Measurements from ENCODE around the gene CENPN. TPM values are rescaled to one million over a fixed set of nuclear protein-coding genes. Genes with fewer than 3 reads are reported as not detected.

The CENPN gene
- total RNA-seq, 6 experiments from 2014 or later, result 32.3 to 52.3 (median 50.8) TPM

- Mint-ChIP-seq H3K9me3 (no peaks in the 10 kb centered on the region), H3K27me3 (ENCODE audit: insufficient read depth) (no peaks in the 10 kb centered on the region; the same call in 1 of the 2 replicates), H3K36me3 (ENCODE audit: low read depth) (peaks cover 23% of the 10 kb centered on the region; the same call in 1 of the 2 replicates), H3K4me1 (ENCODE audit: low read depth) (no peaks in the 10 kb centered on the region), H3K27ac (no peak overlapping the region), H3K4me3 (no peak overlapping the region)
- TF ChIP-seq, protein P1, sequence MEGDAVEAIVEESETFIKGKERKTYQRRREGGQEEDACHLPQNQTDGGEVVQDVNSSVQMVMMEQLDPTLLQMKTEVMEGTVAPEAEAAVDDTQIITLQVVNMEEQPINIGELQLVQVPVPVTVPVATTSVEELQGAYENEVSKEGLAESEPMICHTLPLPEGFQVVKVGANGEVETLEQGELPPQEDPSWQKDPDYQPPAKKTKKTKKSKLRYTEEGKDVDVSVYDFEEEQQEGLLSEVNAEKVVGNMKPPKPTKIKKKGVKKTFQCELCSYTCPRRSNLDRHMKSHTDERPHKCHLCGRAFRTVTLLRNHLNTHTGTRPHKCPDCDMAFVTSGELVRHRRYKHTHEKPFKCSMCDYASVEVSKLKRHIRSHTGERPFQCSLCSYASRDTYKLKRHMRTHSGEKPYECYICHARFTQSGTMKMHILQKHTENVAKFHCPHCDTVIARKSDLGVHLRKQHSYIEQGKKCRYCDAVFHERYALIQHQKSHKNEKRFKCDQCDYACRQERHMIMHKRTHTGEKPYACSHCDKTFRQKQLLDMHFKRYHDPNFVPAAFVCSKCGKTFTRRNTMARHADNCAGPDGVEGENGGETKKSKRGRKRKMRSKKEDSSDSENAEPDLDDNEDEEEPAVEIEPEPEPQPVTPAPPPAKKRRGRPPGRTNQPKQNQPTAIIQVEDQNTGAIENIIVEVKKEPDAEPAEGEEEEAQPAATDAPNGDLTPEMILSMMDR (IDR thresholded peaks at IDR 0.05), result no peak
- no peak for DNase-seq
These were observed 23.1 kb downstream of the CENPN start for GRCh38 chr16:81029930-81030604.

- peak; percentile 60 for DNase-seq
- H3K27me3 Mint-ChIP-seq (ENCODE audit: insufficient read depth), result peaks cover 1% of the 10 kb centered on the region
- no peaks in the 10 kb centered on the region for H3K9me3 Mint-ChIP-seq
- peaks cover 6% of the 10 kb centered on the region; the same call in 1 of the 2 replicates for H3K36me3 Mint-ChIP-seq (ENCODE audit: low read depth)
- peaks cover 17% of the 10 kb centered on the region for H3K4me1 Mint-ChIP-seq (ENCODE audit: low read depth)
- TF ChIP-seq, protein P1 (IDR thresholded peaks at IDR 0.05), result peak; percentile 95
- peak within 1 kb of the TSS; percentile 94 for H3K4me3 Mint-ChIP-seq
- H3K27ac Mint-ChIP-seq, result peak within 1 kb of the TSS; percentile 73
These were observed 28.5 kb downstream of the CENPN start, which contains the start of gene ATMIN for GRCh38 chr16:81035398-81035974. TSS of gene ATMIN (plus strand) at chr16:81035842. CDS start at chr16:81035871, 29 bp downstream.

DNA sequence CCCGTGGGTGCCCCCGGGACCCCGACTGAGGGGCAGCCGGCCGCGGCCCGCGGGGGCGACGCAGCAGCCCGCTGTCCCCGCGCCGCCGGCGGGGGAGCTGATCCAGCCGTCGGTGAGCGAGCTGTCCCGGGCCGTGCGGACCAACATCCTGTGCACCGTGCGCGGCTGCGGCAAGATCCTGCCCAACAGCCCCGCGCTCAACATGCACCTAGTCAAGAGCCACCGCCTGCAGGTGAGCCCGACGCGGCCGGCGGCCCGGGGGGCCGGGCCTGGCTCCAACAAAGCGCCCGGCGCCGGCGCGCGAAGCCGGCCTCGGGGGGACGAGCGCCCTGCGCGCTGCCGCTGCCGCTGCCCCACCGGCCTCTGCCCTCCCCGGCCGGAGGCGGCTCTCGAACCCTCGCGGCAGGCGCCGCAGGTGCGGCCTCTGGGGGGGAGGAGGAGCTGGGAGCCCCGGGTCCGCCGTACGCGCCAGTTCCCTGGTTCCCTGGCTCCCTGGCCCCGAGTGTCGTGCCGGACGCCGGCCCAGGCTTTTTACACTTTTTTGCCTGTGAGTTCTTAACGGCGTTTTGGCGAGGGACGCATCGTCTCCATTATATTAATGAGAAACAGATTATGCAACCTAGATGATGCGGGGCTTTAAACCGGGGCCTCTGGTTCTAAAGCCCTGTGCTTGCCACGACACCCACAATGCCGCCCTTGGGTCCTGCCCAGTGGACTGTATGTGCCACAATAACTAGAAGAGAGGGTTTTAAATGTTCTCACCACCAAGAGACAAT lies 29.1 kb downstream of the CENPN start:
- no peaks in the 10 kb centered on the region for H3K9me3 Mint-ChIP-seq
- TF ChIP-seq, protein P1 (IDR thresholded peaks at IDR 0.05), result no peak
- H3K4me3 Mint-ChIP-seq, result peak overlapping the region; percentile 94
- peaks cover 17% of the 10 kb centered on the region for H3K4me1 Mint-ChIP-seq (ENCODE audit: low read depth)
- peaks cover 2% of the 10 kb centered on the region for H3K27me3 Mint-ChIP-seq (ENCODE audit: insufficient read depth)
- peak; percentile 2 for DNase-seq
- peak overlapping the region; percentile 73 for H3K27ac Mint-ChIP-seq
- peaks cover 12% of the 10 kb centered on the region; the same call in 1 of the 2 replicates for H3K36me3 Mint-ChIP-seq (ENCODE audit: low read depth)

DNA sequence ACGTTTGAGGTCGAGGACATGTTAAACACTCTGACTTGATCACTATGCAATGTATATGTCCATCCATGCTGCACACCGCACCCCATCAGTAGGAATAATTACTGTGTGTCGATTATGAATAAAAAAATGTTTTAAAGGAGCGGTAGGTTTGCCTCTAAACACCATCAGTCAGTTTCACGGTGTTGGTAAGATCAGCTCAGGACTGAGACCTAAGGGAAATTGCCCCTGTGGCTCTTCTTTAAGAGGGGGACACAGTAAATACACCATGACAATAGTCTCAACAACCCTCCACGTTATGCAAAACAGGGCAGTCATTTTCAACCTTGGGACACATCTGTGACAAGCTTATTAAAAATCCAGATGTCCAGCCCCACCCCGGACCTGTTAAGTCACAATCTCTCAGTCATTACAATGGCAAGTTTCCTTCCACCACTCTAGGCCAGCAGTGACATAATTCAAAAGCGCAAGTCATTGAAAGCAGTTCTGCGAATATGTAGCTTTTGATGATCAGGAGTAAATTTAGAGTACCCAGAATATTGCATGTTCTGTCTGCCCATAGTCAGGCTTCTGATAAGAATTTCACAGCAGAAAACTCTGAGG lies 29.8 kb downstream of the CENPN start:
- Mint-ChIP-seq H3K27me3 (ENCODE audit: insufficient read depth) (peaks cover 2% of the 10 kb centered on the region), H3K4me1 (ENCODE audit: low read depth) (peaks cover 17% of the 10 kb centered on the region), H3K4me3 (peak overlapping the region; percentile 94), H3K36me3 (ENCODE audit: low read depth) (peaks cover 17% of the 10 kb centered on the region; the same call in 1 of the 2 replicates), H3K27ac (peak overlapping the region; percentile 73), H3K9me3 (no peaks in the 10 kb centered on the region)
- TF ChIP-seq, protein P1 (IDR thresholded peaks at IDR 0.05), result no peak
- DNase-seq, result no peak

GRCh38 chr16:81040131-81040530 lies 33.1 kb downstream of the CENPN start:
- Mint-ChIP-seq H3K4me1 (ENCODE audit: low read depth) (peaks cover 17% of the 10 kb centered on the region), H3K27ac (no peak overlapping the region), H3K36me3 (ENCODE audit: low read depth) (peaks cover 42% of the 10 kb centered on the region), H3K27me3 (ENCODE audit: insufficient read depth) (peaks cover 2% of the 10 kb centered on the region; the same call in 1 of the 2 replicates), H3K9me3 (no peaks in the 10 kb centered on the region), H3K4me3 (no peak overlapping the region)
- no peak for DNase-seq
- TF ChIP-seq, protein P1 (IDR thresholded peaks at IDR 0.05), result no peak

Measured in HFFc6 (cell line).